Measurements from ENCODE around the gene ATP2A2. TPM values are rescaled to one million over a fixed set of nuclear protein-coding genes. Genes with fewer than 3 reads are reported as not detected.

Gene ATP2A2
- total RNA-seq, 2 donors from 2014 or later: 52.7 to 61.6 TPM

- peaks cover 9% of the 10 kb centered on the region for H3K4me1 ChIP-seq
- WGBS, 2 donors: 73 to 92% methylated on average over 9 to 12 of the region's 12 CpGs
- DNase-seq: peak; percentile 17 to 57 (median 28)
- no peak overlapping the region for H3K4me3 ChIP-seq
- TF ChIP-seq POLR2A (IDR thresholded peaks at IDR 0.05): no peak
- TF ChIP-seq, protein P1, sequence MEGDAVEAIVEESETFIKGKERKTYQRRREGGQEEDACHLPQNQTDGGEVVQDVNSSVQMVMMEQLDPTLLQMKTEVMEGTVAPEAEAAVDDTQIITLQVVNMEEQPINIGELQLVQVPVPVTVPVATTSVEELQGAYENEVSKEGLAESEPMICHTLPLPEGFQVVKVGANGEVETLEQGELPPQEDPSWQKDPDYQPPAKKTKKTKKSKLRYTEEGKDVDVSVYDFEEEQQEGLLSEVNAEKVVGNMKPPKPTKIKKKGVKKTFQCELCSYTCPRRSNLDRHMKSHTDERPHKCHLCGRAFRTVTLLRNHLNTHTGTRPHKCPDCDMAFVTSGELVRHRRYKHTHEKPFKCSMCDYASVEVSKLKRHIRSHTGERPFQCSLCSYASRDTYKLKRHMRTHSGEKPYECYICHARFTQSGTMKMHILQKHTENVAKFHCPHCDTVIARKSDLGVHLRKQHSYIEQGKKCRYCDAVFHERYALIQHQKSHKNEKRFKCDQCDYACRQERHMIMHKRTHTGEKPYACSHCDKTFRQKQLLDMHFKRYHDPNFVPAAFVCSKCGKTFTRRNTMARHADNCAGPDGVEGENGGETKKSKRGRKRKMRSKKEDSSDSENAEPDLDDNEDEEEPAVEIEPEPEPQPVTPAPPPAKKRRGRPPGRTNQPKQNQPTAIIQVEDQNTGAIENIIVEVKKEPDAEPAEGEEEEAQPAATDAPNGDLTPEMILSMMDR (IDR thresholded peaks at IDR 0.05): no peak
- no peaks in the 10 kb centered on the region for H3K27me3 ChIP-seq
- no peaks in the 10 kb centered on the region for H3K9me3 ChIP-seq
- peak overlapping the region in 1 of 4 donors; percentile 33 for H3K27ac ChIP-seq
- H3K36me3 ChIP-seq (replicated peaks in 1 of 2; ENCODE audit: insufficient read depth in 1 of 2, low read depth in 2 of 2): no peaks in the 10 kb centered on the region
- intact Hi-C loops (cut with DNase I): no loop called here
- ATAC-seq: peak; percentile 41
These were observed 24.1 kb upstream of the ATP2A2 start for GRCh38 chr12:110256780-110257431.

DNA sequence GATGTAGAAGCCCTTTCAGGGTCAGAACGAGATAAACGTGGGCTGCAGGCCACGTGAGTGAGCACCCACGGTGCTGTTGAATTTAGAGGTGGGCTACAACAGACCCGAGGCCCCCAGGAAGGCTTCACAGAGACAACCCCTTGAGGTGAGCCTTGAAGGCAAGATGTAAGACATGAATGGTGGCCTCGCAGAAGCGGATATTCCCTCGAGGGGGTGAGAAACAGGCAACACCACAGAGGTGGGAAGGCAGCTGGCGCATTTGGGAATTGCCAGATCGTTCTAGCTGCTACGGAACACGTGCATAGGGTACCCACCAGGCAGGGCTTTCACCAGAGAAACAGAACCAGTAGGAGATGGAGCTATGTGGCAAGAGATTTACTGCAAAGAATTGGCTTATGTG, 22.6 kb upstream of the ATP2A2 start:
- no peaks in the 10 kb centered on the region for H3K27me3 ChIP-seq
- no peak for TF ChIP-seq POLR2A (IDR thresholded peaks at IDR 0.05)
- TF ChIP-seq, protein P1 (IDR thresholded peaks at IDR 0.05): no peak
- no peaks in the 10 kb centered on the region for H3K4me1 ChIP-seq
- intact Hi-C loops (cut with DNase I): no loop called here
- DNase-seq: no peak
- H3K9me3 ChIP-seq: no peaks in the 10 kb centered on the region
- H3K27ac ChIP-seq: no peak overlapping the region
- ATAC-seq: no peak
- no peaks in the 10 kb centered on the region for H3K36me3 ChIP-seq (replicated peaks in 1 of 2; ENCODE audit: insufficient read depth in 1 of 2, low read depth in 2 of 2)
- H3K4me3 ChIP-seq: no peak overlapping the region
- WGBS, 2 donors: 78 to 89% methylated on average over 12 of the region's 12 CpGs

- H3K36me3 ChIP-seq (replicated peaks in 1 of 2; ENCODE audit: insufficient read depth in 1 of 2, low read depth in 2 of 2): no peaks in the 10 kb centered on the region
- no peak for ATAC-seq
- H3K27me3 ChIP-seq: no peaks in the 10 kb centered on the region
- no peak for TF ChIP-seq POLR2A (IDR thresholded peaks at IDR 0.05)
- TF ChIP-seq, protein P1 (IDR thresholded peaks at IDR 0.05): no peak
- no peaks in the 10 kb centered on the region for H3K9me3 ChIP-seq
- intact Hi-C loops (cut with DNase I): no loop called here
- H3K4me3 ChIP-seq: no peak overlapping the region
- no peak overlapping the region for H3K27ac ChIP-seq
- DNase-seq: no peak
- WGBS, 2 donors: 77 to 78% methylated on average over 17 of the region's 17 CpGs
- H3K4me1 ChIP-seq: no peaks in the 10 kb centered on the region
These were observed 18.3 kb upstream of the ATP2A2 start for GRCh38 chr12:110262442-110263388.

GRCh38 chr12:110266381-110266960, 14.6 kb upstream of the ATP2A2 start:
- Histone ChIP-seq H3K4me1 (peaks cover 11% of the 10 kb centered on the region), H3K27ac (no peak overlapping the region), H3K9me3 (no peaks in the 10 kb centered on the region), H3K27me3 (no peaks in the 10 kb centered on the region), H3K36me3 (replicated peaks in 1 of 2; ENCODE audit: insufficient read depth in 1 of 2, low read depth in 2 of 2) (no peaks in the 10 kb centered on the region), H3K4me3 (no peak overlapping the region)
- 67 to 69% methylated on average over 5 of the region's 5 CpGs for WGBS, 2 donors
- ATAC-seq: no peak
- DNase-seq: no peak
- intact Hi-C loops (cut with DNase I): no loop called here
- no peak for TF ChIP-seq POLR2A (IDR thresholded peaks at IDR 0.05)

GRCh38 chr12:110266980-110267620, 13.9 kb upstream of the ATP2A2 start:
- no peak overlapping the region for H3K4me3 ChIP-seq
- intact Hi-C loops (cut with DNase I): no loop called here
- 47 to 58% methylated on average over 9 of the region's 9 CpGs for WGBS, 2 donors
- peaks cover 11% of the 10 kb centered on the region for H3K4me1 ChIP-seq
- peak; percentile 30 for ATAC-seq
- no peaks in the 10 kb centered on the region for H3K9me3 ChIP-seq
- H3K36me3 ChIP-seq (replicated peaks in 1 of 2; ENCODE audit: insufficient read depth in 1 of 2, low read depth in 2 of 2): no peaks in the 10 kb centered on the region
- H3K27ac ChIP-seq: no peak overlapping the region
- TF ChIP-seq, protein P1 (IDR thresholded peaks at IDR 0.05): no peak
- no peak for TF ChIP-seq POLR2A (IDR thresholded peaks at IDR 0.05)
- no peaks in the 10 kb centered on the region for H3K27me3 ChIP-seq
- peak in 2 of 4 donors; percentile 27 to 31 for DNase-seq

Measured in body of pancreas (tissue), 4 donors.